GM12891 (cell line): Measurements from ENCODE around the gene FGF19.

Source experiments
- PAX5 ChIP-seq: IDR thresholded peaks from 2 replicates; pipeline ENCODE4 v1.6.1; 2011; ENCODE audit warnings: low read length, moderate library complexity, mild to moderate bottlenecking; ENCODE audit not compliant: insufficient read depth, severe bottlenecking
- POLR2A ChIP-seq: IDR thresholded peaks from 2 replicates; pipeline ENCODE4 v1.6.1; 2011; ENCODE audit warnings: low read depth, low read length, control low read depth
- POLR2AphosphoS5 ChIP-seq: IDR thresholded peaks from 2 replicates; pipeline ENCODE4 v1.6.1; 2011; ENCODE audit warnings: low read depth, low read length, control low read depth
- POU2F2 ChIP-seq: IDR thresholded peaks from 2 replicates; pipeline ENCODE4 v1.6.1; 2011; ENCODE audit warnings: low read depth, mild to moderate bottlenecking, control low read depth, low read length, moderate library complexity
- SPI1 ChIP-seq: IDR thresholded peaks from 2 replicates; pipeline ENCODE4 v1.6.1; 2011; ENCODE audit warnings: low read depth, low read length, control low read depth
- TAF1 ChIP-seq: IDR thresholded peaks from 2 replicates; pipeline ENCODE4 v1.6.1; 2011; ENCODE audit warnings: low read depth, low read length, control low read depth

DNA sequence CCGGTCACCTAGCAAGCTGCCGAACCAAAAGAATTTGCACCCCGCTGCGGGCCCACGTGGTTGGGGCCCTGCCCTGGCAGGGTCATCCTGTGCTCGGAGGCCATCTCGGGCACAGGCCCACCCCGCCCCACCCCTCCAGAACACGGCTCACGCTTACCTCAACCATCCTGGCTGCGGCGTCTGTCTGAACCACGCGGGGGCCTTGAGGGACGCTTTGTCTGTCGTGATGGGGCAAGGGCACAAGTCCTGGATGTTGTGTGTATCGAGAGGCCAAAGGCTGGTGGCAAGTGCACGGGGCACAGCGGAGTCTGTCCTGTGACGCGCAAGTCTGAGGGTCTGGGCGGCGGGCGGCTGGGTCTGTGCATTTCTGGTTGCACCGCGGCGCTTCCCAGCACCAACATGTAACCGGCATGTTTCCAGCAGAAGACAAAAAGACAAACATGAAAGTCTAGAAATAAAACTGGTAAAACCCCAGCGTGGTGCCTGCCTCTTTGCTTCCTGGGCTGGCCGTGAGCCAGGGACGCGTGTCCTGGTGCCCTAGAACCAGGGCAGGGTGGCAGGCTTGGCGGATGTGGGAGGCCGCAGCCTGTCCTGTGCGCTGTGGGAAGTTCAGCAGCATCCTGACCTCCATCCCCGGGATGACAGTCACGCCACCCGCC lies 49.7 kb downstream of the FGF19 start:
- TF ChIP-seq POLR2AphosphoS5 (no peak), POLR2A (no peak), TAF1 (no peak), SPI1 (no peak), POU2F2 (no peak), PAX5 (no peak)
